ENCODE data around the gene FLOT2.
"Not testable (repeated sequence)": the region's sequence is repeated elsewhere in the genome, so short reads cannot be mapped to it uniquely, and the experiment has no call there.

The FLOT2 gene

GRCh38 chr17:28917029-28917428 lies 19.5 kb upstream of the FLOT2 start:
- DNase-seq: no peak

GRCh38 chr17:28916302-28916934 lies 18.9 kb upstream of the FLOT2 start:
- DNase-seq: peak in 20 of 58 donors; percentile 5 to 38 (median 22)

DNA sequence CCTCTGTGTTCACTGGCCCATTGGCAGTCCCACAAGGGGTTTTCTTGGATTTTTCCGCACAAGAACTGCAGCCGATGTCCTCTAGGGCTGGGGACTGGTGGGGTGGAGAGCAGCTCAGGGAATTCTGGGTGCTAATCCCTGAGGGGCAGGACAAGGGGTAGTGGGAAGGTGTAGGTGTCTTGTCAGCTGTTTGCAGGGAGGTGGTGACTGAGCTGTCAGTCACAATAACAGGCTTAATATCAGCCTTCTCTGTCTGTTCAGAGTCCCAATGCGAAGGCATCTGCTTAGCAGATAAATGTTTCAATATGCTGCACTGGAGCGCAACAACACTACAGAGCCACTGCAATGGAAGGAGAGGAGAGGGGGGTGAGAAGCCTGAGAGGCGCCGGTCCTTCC lies 15.4 kb upstream of the FLOT2 start:
- no peak for DNase-seq

DNA sequence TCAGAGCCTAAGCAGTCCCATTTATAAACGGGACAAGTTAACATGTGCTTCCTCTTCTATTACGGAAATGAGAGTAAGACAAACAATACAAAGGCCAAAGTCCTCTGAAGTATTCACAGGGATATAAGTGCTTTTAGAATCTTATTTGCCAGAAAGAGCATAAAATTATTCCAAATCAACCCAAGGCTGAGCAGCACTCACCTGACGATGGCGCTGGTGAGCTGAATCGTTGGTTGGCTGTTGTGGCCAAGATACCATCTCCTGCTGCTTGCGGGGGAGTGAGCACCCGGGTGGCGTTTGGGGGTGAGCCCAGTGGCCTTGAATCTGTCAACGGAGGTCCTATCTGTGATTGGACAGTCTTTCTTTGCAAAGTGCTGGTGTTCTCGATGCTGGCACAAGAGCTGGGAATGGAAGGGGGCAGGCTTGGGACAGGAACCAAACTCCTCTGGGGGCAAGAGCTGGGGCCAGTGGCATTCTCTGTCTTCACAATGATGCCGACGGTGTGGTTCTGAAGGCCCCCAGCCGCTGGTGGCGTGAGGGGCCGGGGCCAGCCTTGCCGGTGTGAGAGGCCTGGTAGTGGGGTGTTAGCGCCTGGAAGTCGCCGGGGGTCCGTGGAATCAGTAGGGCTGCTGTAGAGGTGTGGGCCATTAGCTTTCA lies 14.9 kb upstream of the FLOT2 start:
- peak in 19 of 58 donors; percentile 6 to 66 (median 30) for DNase-seq

GRCh38 chr17:28911411-28912045 lies 14.0 kb upstream of the FLOT2 start:
- no peak for DNase-seq

DNA sequence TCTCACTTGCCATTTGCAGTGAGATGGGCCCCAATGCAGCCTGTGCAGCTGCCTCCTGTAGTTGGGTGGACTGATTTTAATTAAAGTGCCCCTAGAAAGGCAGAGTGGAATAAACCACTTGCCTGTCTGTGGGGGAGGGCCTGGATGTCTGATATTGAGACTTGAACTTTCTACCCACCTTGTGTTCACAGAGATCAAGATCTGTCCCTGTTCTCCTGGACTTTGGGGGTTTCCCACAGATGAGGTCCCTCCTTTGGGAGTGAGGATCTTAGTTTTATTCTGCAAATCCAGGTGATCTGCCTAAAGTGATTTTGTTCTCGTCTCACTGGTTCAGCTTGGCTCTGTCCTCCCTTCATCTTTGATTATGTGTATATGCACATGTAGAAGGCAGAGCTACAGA lies 13.0 kb upstream of the FLOT2 start:
- no peak for DNase-seq

GRCh38 chr17:28908640-28909167 lies 11.2 kb upstream of the FLOT2 start:
- peak in 10 of 58 donors; percentile 9 to 44 (median 22) for DNase-seq

DNA sequence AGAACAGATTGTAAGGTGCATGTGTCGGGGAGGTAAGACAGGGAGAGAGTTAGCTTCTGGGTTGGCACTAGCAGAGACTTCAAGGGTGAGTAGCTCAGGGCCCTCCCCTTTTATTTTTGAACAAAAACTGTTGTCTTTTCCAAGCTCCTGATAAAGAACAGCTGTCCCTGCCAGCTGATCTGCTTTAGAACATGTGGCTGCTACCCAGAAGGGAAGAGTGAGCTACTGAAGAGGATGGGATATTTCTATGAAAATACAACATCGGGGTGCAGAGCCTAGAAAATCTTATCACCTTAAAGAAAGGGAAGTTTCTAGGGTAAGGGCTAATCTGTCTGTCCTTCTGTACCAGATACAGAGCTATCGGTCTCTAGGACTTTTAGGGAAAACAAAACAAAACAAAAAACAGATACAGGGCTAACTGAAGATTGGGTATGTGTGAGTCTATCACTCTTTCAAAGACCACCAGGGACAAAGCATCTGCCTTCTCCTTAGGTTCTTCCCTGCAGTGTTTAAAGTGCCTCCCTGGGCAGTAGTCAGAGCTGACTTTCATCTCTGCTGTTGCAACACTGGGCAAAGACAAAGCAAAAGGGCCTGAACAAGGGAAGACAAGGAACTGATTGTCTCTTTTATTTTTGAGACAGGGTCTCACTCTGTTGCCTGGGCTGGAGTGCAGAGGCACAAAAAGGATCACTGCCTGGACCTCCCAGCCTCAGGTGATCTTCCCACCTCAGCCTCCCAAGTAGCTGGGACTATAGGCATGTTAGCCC lies 10.4 kb upstream of the FLOT2 start:
- DNase-seq: no peak

DNA sequence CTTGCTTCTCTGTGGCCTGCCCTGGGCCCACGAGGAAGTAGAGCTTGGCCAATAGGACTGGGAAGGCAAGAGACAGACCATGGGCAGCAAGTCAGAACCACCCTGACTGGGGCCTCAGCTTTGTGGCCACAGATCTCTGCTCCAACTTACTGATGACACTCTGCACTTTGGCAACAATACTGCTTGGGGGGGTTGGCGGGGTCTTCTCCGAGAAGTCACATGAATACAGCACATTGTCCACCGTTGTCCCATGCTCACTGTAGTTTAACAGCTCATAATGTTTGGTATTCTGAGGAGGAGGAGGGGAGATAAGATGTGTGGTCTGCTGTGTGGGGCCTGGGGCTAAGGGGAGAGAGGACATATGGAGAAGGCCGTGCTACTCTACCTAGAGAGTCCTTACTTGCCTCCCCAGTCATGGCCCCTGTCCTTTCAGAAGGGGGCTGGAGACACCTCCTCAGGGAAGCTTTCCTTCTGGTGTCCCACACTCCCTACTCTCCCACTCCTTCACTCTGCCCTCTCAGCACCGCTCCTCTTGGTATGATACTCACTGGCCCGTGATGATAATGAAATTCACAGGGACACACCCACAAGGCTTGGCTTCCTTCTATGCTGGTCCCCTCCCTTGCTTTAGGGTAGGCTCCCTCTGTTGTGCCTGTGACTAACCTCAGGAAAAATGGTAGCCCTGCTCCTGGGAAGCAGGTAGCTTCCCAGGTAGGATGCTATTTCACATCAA lies 9.3 kb upstream of the FLOT2 start:
- DNase-seq: peak in 2 of 58 donors; percentile 18 to 70

- DNase-seq: peak in 5 of 58 donors; percentile 1 to 70 (median 19)
Measured at GRCh38 chr17:28906276-28906675, 8.7 kb upstream of the FLOT2 start.

DNA sequence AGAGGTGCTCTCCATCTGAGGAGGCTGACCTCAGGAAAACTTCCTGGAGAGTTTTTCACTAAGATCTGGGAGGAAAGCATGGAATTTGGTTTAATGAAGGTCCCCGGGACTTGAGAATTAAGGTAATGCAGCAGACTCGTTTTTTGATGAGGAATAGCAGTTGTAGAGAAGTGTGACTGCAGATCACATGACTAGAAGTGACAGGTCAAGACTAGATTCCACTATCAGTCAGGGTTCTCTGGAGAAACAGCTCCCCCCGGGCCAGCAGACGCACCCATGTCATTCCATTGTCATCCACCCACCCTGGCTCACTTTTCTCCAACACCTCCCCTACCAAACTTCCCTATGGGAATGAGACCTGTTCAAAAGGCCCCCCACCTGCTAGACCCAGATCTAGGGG lies 7.3 kb upstream of the FLOT2 start:
- no peak for DNase-seq

DNA sequence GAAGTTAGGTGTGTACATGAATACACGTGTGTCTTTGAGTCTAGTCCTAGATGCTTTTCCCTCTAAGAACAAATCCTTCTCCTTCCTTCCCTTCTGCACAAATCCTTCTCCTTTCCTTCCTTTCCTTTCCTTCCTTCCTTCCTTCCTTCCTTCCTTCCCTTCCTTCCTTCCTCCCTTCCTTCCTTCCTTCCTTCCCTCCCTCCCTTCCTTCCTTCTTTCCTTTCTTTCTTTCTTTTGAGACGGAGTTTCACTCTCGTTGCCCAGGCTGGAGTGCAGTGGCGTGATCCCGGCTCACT lies 6.0 kb upstream of the FLOT2 start:
- DNase-seq: not testable (repeated sequence)

DNA sequence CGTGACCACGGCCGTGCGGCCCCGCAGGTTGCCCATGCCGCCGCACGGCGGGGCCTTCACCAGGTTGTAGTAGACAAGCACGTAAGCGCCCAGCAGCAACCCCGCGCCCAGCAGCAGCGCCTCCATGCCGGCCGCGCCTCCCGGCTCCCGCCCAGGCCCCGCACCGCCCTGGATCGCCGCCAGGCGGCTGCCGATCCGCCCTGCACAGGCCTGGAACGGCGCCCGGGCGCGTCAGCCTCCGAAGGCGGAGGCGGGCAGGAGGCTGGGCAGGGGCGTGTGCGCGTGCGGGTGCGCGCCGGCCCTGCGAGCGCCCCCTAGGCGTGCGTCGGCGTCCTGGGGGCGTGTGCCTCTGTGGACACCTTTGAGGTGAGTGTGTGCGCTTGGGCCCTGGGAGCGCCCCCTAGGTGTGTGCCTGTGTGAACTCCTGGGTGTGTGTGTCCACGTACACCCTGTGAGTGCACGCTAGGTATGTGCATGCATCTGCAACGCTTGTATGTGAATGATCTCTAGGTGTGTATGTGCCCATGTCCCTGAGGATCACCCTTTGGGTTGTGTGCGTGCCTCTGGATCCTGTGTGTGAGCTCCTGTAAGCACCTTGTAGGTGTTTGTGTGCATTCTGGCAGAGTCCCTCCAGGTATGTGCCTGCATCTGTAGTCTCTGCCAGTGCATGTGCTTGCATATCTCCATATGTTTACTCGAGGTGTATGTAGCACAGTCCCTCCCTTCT lies 5.4 kb upstream of the FLOT2 start, which contains the start of gene DHRS13:
Gene DHRS13 (minus strand): TSS at position 261 of the 727 bp plus-strand sequence. CDS start 135 bp downstream, at position 126.
- DNase-seq: peak in 55 of 58 donors; percentile 13 to 91 (median 72)

DNA sequence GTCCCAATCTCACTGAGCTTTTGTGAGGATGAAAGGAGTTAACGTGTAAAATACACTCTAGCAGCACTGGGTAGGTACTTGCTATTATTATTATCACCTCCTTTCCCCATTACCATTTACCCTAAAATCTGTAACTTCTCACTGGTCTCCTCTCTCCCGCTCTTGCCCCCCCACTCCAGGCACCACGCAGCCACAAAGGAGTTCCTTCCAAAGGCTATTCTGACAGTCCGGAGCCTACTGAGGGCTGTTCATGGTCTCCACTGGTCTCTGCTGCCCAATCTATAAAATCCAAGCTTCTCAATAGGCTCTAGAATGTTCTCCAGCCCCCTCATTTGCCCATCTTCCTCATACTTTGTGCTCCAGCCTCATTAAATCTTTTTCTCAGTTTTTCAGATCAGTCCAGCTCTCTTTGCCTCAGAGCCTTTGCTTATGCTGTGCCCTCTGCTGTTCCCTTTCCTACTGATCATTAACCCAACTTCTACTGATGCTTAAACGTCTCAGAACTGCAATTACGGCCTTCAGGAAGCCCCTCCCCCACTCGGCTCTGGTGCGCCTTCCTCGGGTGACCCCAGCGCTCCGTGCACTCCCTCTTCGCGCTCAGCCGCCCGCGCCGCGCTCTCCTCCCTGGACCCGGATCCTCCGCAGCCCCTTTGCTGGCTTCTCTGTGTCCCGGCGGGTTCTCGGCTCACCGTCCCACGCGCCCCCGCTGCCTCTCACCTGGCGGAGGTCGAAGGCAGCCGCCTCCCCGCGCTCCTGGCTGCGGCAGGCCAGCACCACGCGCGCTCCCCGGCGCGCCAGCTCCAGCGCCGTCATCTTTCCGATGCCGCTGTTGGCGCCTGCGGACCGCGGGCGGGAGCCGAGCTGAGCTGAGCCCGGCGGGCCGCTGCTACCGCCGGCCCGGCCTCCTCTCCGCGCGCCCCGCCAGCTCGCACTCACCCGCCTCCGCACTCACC lies 4.6 kb upstream of the FLOT2 start:
- peak in 12 of 58 donors; percentile 41 to 62 (median 53) for DNase-seq

DNA sequence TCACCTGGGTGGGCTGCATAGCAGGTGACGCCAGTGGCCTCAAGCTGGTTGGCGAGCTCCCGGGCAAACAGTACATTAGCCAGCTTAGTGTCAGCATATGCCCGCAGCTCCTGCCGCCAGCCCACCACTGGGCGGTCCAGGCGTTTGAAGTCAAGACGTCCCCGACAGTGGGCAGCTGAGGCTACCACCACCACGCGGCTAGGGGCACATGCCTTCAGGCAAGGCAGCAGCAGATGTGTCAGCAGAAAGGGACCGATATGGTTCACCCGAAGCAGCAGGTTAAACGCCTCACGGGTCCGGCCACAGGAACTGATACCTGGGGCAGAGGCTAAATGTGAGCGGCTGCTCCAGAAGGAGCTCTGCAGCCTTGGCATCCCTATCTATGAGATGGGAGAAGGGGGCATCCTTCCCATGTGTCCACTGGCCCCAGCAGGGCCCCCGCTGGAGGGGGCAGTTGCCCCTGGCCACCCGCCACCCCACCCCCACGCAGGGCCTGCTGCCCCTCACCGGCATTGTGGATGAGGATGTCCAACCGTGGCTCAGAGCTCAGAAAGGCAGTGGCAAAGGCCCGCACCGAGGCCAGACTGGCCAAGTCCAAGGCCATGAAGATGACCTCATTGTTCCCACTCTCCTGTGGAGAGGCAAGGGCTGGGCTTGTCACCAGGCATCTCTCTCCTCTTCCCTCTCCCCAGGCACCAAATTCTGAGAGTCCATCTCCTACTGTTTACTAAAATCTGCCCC lies 3.6 kb upstream of the FLOT2 start:
- no peak for DNase-seq

GRCh38 chr17:28899212-28899815 lies 1.8 kb upstream of the FLOT2 start:
- no peak for DNase-seq

- DNase-seq: no peak
Measured at GRCh38 chr17:28898527-28898955, 1.0 kb upstream of the FLOT2 start.

Measured in anterior cingulate cortex (tissue), 58 donors.